ENCODE measurements around the gene CREB3. TPM values are rescaled to one million over a fixed set of nuclear protein-coding genes. Genes with fewer than 3 reads are reported as not detected.

The CREB3 gene
- total RNA-seq, 4 donors from 2014 or later, result 30.5 to 105 (median 47.2) TPM

GRCh38 chr9:35714579-35715252 is 17.8 kb upstream of the CREB3 start:
- H3K36me3 ChIP-seq, result no peaks in the 10 kb centered on the region
- DNase-seq, result no peak
- no peaks in the 10 kb centered on the region for H3K27me3 ChIP-seq
- TF ChIP-seq POLR2A (IDR thresholded peaks at IDR 0.05) (no peak), CTCF (IDR thresholded peaks at IDR 0.05) (no peak)
- H3K4me1 ChIP-seq, result no peaks in the 10 kb centered on the region
- no peak overlapping the region for H3K4me3 ChIP-seq
- H3K27ac ChIP-seq, result no peak overlapping the region
- no peaks in the 10 kb centered on the region for H3K9me3 ChIP-seq
- intact Hi-C loops (cut with DNase I; ENCODE audit: low total_unique reads), result no loop called here

- Histone ChIP-seq H3K9me3 (no peaks in the 10 kb centered on the region), H3K4me3 (no peak overlapping the region), H3K4me1 (no peaks in the 10 kb centered on the region), H3K27me3 (no peaks in the 10 kb centered on the region), H3K36me3 (no peaks in the 10 kb centered on the region), H3K27ac (no peak overlapping the region)
- TF ChIP-seq POLR2A (IDR thresholded peaks at IDR 0.05), result no peak
- TF ChIP-seq CTCF (IDR thresholded peaks at IDR 0.05), result no peak
- DNase-seq, result no peak
- intact Hi-C loops (cut with DNase I; ENCODE audit: low total_unique reads), result no loop called here
Measured at GRCh38 chr9:35716230-35716629, 16.2 kb upstream of the CREB3 start.

GRCh38 chr9:35717132-35717870 is 15.2 kb upstream of the CREB3 start:
- TF ChIP-seq CTCF (IDR thresholded peaks at IDR 0.05), result no peak
- no peak for TF ChIP-seq POLR2A (IDR thresholded peaks at IDR 0.05)
- Histone ChIP-seq H3K9me3 (no peaks in the 10 kb centered on the region), H3K27ac (no peak overlapping the region), H3K4me1 (no peaks in the 10 kb centered on the region), H3K27me3 (no peaks in the 10 kb centered on the region), H3K36me3 (no peaks in the 10 kb centered on the region), H3K4me3 (no peak overlapping the region)
- intact Hi-C loops (cut with DNase I; ENCODE audit: low total_unique reads), result no loop called here
- no peak for DNase-seq

- no peak for DNase-seq
- H3K27ac ChIP-seq, result no peak overlapping the region
- no peaks in the 10 kb centered on the region for H3K36me3 ChIP-seq
- intact Hi-C loops (cut with DNase I; ENCODE audit: low total_unique reads), result no loop called here
- H3K9me3 ChIP-seq, result no peaks in the 10 kb centered on the region
- TF ChIP-seq POLR2A (IDR thresholded peaks at IDR 0.05) (no peak), CTCF (IDR thresholded peaks at IDR 0.05) (no peak)
- no peaks in the 10 kb centered on the region for H3K27me3 ChIP-seq
- no peak overlapping the region for H3K4me3 ChIP-seq
- H3K4me1 ChIP-seq, result no peaks in the 10 kb centered on the region
Measured at GRCh38 chr9:35718721-35719511, 13.6 kb upstream of the CREB3 start.

- no peaks in the 10 kb centered on the region for H3K9me3 ChIP-seq
- no peak for DNase-seq
- H3K27me3 ChIP-seq, result no peaks in the 10 kb centered on the region
- no peak overlapping the region for H3K27ac ChIP-seq
- intact Hi-C loops (cut with DNase I; ENCODE audit: low total_unique reads), result no loop called here
- no peaks in the 10 kb centered on the region for H3K4me1 ChIP-seq
- no peak overlapping the region for H3K4me3 ChIP-seq
- no peaks in the 10 kb centered on the region for H3K36me3 ChIP-seq
- TF ChIP-seq POLR2A (IDR thresholded peaks at IDR 0.05) (no peak), CTCF (IDR thresholded peaks at IDR 0.05) (no peak)
Measured at GRCh38 chr9:35719546-35719945, 12.9 kb upstream of the CREB3 start.
